ENCODE measurements around the gene SAMD10.
"Not testable (repeated sequence)": the region's sequence is repeated elsewhere in the genome, so short reads cannot be mapped to it uniquely, and the experiment has no call there.

SAMD10 gene

GRCh38 chr20:63968928-63969760 is 10.3 kb downstream of the SAMD10 start:
- DNase-seq (ENCODE audit: low read depth): no peak

- no peak for DNase-seq (ENCODE audit: low read depth)
Observed at GRCh38 chr20:63968136-63968927, 11.1 kb downstream of the SAMD10 start.

- DNase-seq (ENCODE audit: low read depth): no peak
Observed at GRCh38 chr20:63967330-63968135, 11.9 kb downstream of the SAMD10 start.

- DNase-seq (ENCODE audit: low read depth): no peak
Observed at GRCh38 chr20:63966944-63967322, 12.5 kb downstream of the SAMD10 start.

GRCh38 chr20:63966172-63966943 is 13.1 kb downstream of the SAMD10 start:
- DNase-seq (ENCODE audit: low read depth): no peak

- DNase-seq (ENCODE audit: low read depth): no peak
Observed at GRCh38 chr20:63964412-63964811, 15.0 kb downstream of the SAMD10 start.

- no peak for DNase-seq (ENCODE audit: low read depth)
Observed at GRCh38 chr20:63963784-63964301, 15.6 kb downstream of the SAMD10 start.

- no peak for DNase-seq (ENCODE audit: low read depth)
Observed at GRCh38 chr20:63963348-63963741, 16.1 kb downstream of the SAMD10 start.

GRCh38 chr20:63962426-63963347 is 16.8 kb downstream of the SAMD10 start:
- DNase-seq (ENCODE audit: low read depth): no peak

GRCh38 chr20:63961664-63962425 is 17.6 kb downstream of the SAMD10 start:
- DNase-seq (ENCODE audit: low read depth): no peak

GRCh38 chr20:63960654-63961621 is 18.5 kb downstream of the SAMD10 start:
- not testable (repeated sequence) for DNase-seq (ENCODE audit: low read depth)

- no peak for DNase-seq (ENCODE audit: low read depth)
Observed at GRCh38 chr20:63959699-63960075, 19.8 kb downstream of the SAMD10 start.

GRCh38 chr20:63958964-63959698 is 20.3 kb downstream of the SAMD10 start:
- DNase-seq (ENCODE audit: low read depth): no peak

GRCh38 chr20:63958471-63958870 is 21.0 kb downstream of the SAMD10 start:
- no peak for DNase-seq (ENCODE audit: low read depth)

- no peak for DNase-seq (ENCODE audit: low read depth)
Observed at GRCh38 chr20:63957690-63958441, 21.6 kb downstream of the SAMD10 start.

GRCh38 chr20:63957004-63957689 is 22.3 kb downstream of the SAMD10 start:
- DNase-seq (ENCODE audit: low read depth): no peak
